ENCODE measurements around the gene MDC1.

MDC1 gene

DNA sequence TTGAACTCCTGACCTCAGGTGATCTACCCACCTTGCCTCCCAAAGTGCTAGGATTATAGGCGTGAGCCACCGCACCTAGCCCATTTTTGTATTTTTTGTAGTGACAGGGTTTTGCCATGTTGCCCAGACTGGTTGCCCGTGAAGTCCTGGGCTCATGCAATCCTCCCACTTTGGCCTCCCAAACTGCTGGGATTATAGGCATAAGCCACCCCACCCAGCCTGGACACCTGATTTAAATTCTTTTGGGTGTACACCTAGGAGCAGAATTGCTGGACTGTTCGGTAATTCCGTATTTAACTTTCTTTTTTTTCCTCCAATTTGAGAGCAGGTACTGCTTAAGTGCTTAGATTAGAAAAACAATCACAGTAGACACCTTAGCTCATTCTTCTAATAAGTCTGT lies 20.6 kb downstream of the MDC1 start:
- FAIRE-seq: no peak
- no peak for DNase-seq (ENCODE audit: insufficient read length, low spot score)
- TF ChIP-seq, protein P1, sequence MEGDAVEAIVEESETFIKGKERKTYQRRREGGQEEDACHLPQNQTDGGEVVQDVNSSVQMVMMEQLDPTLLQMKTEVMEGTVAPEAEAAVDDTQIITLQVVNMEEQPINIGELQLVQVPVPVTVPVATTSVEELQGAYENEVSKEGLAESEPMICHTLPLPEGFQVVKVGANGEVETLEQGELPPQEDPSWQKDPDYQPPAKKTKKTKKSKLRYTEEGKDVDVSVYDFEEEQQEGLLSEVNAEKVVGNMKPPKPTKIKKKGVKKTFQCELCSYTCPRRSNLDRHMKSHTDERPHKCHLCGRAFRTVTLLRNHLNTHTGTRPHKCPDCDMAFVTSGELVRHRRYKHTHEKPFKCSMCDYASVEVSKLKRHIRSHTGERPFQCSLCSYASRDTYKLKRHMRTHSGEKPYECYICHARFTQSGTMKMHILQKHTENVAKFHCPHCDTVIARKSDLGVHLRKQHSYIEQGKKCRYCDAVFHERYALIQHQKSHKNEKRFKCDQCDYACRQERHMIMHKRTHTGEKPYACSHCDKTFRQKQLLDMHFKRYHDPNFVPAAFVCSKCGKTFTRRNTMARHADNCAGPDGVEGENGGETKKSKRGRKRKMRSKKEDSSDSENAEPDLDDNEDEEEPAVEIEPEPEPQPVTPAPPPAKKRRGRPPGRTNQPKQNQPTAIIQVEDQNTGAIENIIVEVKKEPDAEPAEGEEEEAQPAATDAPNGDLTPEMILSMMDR (IDR thresholded peaks at IDR 0.05; ENCODE audit: insufficient read depth, missing control alignments): no peak

DNA sequence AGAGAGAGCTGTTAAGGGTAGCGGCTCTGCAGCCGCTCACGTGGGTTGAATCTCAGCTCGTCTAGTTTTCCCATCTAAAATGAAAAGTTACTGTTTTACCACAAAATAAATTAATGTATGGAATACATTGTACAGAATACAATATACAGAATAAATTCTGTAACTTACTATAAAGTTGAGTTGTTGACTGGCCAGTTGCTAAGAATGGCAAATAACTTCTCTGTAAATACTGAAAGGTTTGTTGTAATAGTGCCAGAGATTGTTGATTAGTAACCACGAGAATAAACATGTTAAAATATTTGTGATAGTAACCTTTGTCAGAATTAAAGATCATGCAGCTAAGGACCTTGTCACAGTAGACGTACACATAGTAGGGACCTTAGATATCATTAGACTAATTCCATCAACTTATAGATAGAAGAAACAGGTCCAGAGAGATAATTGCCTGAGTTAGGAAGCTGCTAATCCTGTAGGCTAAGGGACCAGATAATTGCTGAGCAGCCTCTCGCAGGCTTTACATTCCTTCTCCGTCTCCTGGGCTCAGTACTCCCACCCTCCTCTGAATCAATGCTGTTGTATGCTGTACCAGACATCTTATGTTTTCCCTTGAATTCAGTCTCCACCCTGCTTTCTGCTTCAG lies 25.8 kb downstream of the MDC1 start:
- FAIRE-seq: no peak
- TF ChIP-seq, protein P1 (IDR thresholded peaks at IDR 0.05; ENCODE audit: insufficient read depth, missing control alignments): no peak
- DNase-seq (ENCODE audit: insufficient read length, low spot score): no peak

DNA sequence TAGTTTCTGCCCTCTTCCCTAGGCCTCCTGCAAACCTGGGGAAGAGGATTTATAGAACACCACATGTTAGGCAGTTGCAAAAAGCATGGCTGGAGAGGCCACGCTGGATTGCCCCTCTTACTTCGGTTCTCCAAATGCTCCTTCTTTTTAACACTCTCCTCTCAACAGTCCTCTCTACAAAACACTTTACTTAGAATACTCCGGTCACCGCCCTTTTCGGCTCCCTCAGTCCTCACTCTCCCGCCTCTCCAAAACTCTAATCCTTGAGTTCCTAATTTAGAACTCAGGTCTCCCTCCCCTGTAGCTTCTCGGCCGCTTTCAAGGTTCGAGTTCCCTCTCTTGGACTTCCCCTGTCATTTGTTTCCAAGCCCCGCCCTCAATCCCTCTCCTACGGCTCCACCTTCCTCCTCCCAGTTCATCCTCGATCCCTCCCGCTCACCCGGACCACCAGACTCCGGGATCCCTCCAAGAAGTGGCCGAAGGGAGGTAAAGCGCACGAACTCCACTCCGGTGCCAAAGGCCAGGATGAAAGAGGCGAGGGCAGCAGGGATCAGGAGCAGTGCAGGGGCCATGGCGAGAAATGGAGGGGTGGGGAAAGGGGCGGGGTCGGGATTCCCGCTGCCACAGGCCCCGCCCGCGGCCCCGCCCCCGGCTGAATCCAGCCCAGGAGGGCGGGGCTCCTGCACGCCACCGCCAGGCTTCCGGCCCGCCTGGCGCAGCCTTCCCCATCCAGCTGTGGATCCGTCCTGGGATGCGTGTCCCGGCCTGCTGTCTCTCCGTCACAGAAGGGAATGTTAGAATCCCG lies 26.5 kb downstream of the MDC1 start, which contains the start of gene NRM:
NRM (minus strand) TSS at position 582 of the 805 bp plus-strand sequence; CDS start at position 572, 10 bp downstream.
- FAIRE-seq: no peak
- TF ChIP-seq, protein P1 (IDR thresholded peaks at IDR 0.05; ENCODE audit: insufficient read depth, missing control alignments): no peak
- no peak for DNase-seq (ENCODE audit: insufficient read length, low spot score)

DNA sequence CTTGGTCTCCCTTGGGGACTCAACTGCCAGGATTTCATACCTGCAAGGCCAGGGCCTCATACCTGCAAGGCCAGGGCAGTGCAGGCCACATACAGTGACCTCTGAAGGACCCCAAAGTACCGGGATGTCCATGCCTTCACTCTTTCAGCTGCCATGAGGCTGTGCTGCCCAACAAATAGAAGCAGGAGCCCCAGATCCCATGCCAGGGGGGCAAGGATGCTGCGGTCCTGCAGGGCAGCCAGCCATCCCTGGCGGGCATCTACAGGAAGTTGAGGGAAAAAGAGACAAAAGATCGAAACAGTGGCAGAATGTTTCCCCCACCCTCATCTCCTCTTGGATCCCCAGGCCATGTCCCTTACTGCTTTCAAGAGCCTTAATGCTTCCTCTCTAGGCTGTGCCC lies 27.1 kb downstream of the MDC1 start:
- DNase-seq (ENCODE audit: insufficient read length, low spot score) (no peak), FAIRE-seq (no peak)
- TF ChIP-seq, protein P1 (IDR thresholded peaks at IDR 0.05; ENCODE audit: insufficient read depth, missing control alignments): no peak

DNA sequence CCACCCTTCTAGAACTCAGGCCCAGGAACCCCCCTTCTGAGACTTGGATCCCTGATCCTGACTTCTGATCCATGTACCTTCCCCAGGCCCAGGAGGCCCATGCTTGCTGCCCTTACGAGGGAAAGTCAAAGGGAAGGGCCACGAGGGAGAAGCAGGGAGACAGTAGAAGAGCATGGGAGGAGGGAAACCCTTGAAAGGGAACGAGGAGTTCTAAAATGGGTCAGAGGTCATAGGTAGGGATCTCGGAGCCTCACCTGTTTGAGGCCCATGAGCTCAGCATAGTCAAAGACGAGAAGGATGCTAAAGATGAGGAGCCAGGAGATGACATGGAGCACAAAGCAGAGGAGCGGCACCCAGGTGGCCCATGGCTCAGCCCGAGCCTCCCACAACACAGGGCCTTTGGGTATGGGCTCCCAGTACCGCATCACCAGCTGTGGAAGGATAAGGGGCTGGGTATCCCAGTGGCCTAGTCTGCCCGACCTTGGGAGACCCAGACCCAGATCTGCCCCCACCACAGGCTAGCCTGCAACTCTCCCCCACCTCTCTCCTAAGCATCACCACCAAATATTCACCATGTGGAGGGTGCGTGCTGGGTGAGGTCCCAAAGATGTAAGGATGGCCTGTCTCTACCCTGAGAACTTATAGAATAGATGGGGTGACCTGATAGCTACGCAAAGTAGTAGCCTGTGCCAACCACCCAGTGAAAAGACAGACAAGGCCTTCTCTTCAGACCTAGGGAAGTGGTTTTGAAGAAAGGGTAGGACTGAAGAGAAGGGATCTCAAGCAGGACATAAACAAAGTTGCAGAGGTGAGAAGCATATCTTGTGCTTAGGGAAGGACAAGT lies 27.8 kb downstream of the MDC1 start:
- no peak for FAIRE-seq
- TF ChIP-seq, protein P1 (IDR thresholded peaks at IDR 0.05; ENCODE audit: insufficient read depth, missing control alignments): no peak

DNA sequence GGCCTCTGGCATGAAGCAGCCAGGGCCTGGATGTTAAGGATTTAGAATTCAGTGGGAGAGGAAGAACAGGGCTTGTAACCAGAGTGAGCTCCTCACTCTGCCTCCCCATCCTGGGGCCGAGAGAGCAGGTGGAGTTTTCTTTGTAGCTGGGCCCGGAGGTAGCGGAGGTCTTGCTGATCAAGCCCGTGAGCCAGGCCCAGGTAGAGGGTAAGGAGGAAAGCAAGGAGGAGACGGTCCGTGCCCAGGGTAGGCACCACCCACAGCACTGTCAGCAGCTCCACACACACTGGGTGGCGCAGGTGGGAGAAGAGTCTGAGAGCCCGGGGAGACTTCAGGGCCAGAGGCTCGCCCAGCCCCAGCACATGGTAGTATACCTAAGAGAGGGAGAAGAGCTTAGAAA lies 28.5 kb downstream of the MDC1 start:
- DNase-seq (ENCODE audit: insufficient read length, low spot score) (no peak), FAIRE-seq (no peak)
- TF ChIP-seq, protein P1 (IDR thresholded peaks at IDR 0.05; ENCODE audit: insufficient read depth, missing control alignments): no peak

More for the DNA sequence above, 27.8 kb downstream of the MDC1 start:
- no peak for DNase-seq (ENCODE audit: insufficient read length, low spot score)

Measured in D721Med (cell line).